Caco-2 (cell line): ENCODE data around the gene TPSB2. TPM values are rescaled to one million over a fixed set of nuclear protein-coding genes. Genes with fewer than 3 reads are reported as not detected.

Experiments
- BruUV-seq: library from RNA; stranded (reverse); fragments of 400-500 nt; replicated peaks from 2 replicates; lab custom pipeline; 2021; lab: Mats Ljungman, UMichigan
- CTCF ChIA-PET: fragments of 300-600 bp; sonication (Branson Sonifier 250); formaldehyde crosslinking; loops from one replicate; lab custom pipeline; 2022; ENCODE audit warnings: antibody characterized with exemption; lab: Charles Lee
- POLR2A ChIA-PET: fragments of 300-600 bp; sonication (Branson Sonifier 250); formaldehyde crosslinking; loops from one replicate; lab custom pipeline; 2022; ENCODE audit warnings: antibody characterized with exemption; lab: Charles Lee
- DNase-seq, 2 experiments: peaks; one replicate each; pipeline versions ENCODE4 v3.0.0 to v3.0.0-alpha.2; 2020 to 2022
- H3K27me3 ChIP-seq: replicated peaks from 2 replicates; pipeline ENCODE4 v1.6.0; 2011; ENCODE audit warnings: low read length; ENCODE audit not compliant: control insufficient read depth, insufficient read depth
- H3K36me3 ChIP-seq: 2 replicates; pipeline ENCODE4 v1.5.1; 2011; ENCODE audit warnings: low read length; ENCODE audit not compliant: control insufficient read depth, insufficient read depth
- H3K4me1 ChIP-seq: fragments of 250-450 bp; sonication (Bioruptor Pico); 2 replicates; pipeline ENCODE4 v1.5.1; 2020; ENCODE audit warnings: mild to moderate bottlenecking
- H3K4me3 ChIP-seq: 2 replicates; pipeline ENCODE4 v1.5.1; 2011; ENCODE audit warnings: low read depth, mild to moderate bottlenecking, control low read depth, low read length
- H3K9me3 ChIP-seq: fragments of 250-450 bp; sonication (Bioruptor Pico); 2 replicates; pipeline ENCODE4 v1.5.1; 2020; ENCODE audit warnings: mild to moderate bottlenecking, moderate library complexity
- H3K27ac Mint-ChIP-seq: one replicate; pipeline ENCODE4 v1.8.0; 2022; ENCODE audit warnings: mixed read lengths; ENCODE audit not compliant: unreplicated experiment
- H3K27me3 Mint-ChIP-seq: one replicate; pipeline ENCODE4 v1.8.0; 2022; ENCODE audit warnings: mixed read lengths; ENCODE audit not compliant: insufficient read depth, unreplicated experiment
- H3K36me3 Mint-ChIP-seq: one replicate; pipeline ENCODE4 v1.8.0; 2022; ENCODE audit warnings: mild to moderate bottlenecking, mixed read lengths; ENCODE audit not compliant: insufficient read depth, unreplicated experiment
- H3K4me1 Mint-ChIP-seq: one replicate; pipeline ENCODE4 v1.8.0; 2022; ENCODE audit warnings: low read depth, mixed read lengths; ENCODE audit not compliant: unreplicated experiment
- H3K4me3 Mint-ChIP-seq: one replicate; pipeline ENCODE4 v1.8.0; 2022; ENCODE audit warnings: mild to moderate bottlenecking, moderate library complexity, mixed read lengths; ENCODE audit not compliant: unreplicated experiment
- H3K9me3 Mint-ChIP-seq: one replicate; pipeline ENCODE4 v1.8.0; 2022; ENCODE audit warnings: mixed read lengths; ENCODE audit not compliant: unreplicated experiment
- intact Hi-C: fragments of 100-400 bp; cut with micrococcal nuclease; formaldehyde crosslinking; loops from one replicate; pipeline ENCODE4 v1.10.0; 2022; ENCODE audit not compliant: unreplicated experiment
- total RNA-seq: library from RNA; stranded (reverse); gene quantifications from 2 replicates; pipeline ENCODE4 v1.2.3, GENCODE V29; 2022
- TF ChIP-seq, protein P1 (sequence below), 2 experiments: fragments of 200-600 bp in 1 of 2; IDR thresholded peaks; 1 replicate in 1 of 2; 2 replicates in 1 of 2; pipeline versions ENCODE4 v1.5.1 to v1.8.0; 2011 to 2022; ENCODE audit warnings: antibody characterized with exemption in 1 of 2, control low read depth in 1 of 2, inconsistent platforms in 1 of 2, low read depth in 1 of 2, low read length in 1 of 2, mild to moderate bottlenecking in 1 of 2, moderate library complexity in 1 of 2; ENCODE audit not compliant: insufficient read depth in 1 of 2, severe bottlenecking in 1 of 2, unreplicated experiment in 1 of 2

TPSB2 gene
- total RNA-seq, 1 experiment from 2014 or later, result not detected

DNA sequence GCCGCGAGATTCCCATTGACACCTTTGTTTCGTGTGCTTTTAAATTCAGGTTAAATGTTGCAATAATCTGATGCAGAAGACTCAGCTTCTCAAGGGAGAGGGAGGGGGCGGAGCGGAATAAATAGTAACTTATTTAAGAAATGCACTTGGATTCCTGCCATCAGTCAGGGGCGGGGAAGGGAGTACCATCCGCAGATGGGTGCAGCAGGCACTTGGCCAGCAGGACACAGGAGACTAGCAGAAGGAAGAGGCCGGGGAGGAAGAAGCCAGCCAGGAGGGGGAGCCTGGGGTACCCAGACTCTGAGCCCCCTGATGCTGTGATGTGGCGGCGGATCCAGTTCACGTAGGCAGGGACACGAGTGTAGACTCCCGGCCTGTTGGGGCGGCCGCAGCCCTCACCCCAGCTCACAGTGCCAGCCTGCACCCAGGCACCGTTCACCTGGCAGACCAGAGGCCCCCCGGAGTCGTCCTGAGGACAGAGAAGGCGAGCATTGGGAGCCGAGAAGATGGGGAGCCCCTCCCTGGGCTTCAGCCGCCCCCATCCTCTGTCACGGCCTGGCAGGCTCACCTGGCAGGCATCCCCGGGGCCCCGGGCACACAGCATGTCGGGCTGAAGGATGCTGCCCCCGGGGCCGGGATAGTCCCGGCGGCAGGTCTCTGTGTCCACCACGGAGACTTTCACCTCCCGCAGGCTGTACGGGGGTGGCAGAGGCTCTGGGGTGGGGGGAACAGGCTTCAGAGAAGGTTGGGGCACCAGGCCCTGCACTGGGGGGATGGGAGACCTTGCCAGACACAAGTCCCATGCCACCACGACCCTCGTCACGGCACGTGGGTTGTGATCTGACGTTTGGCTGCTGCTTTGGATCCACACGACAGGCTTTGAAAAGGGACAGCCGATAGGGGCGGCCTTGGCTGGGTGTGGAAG is 8.1 kb downstream of the TPSB2 start:
- H3K9me3 ChIP-seq, result no peaks in the 10 kb centered on the region
- intact Hi-C loops, result no loop called here
- no peaks in the 10 kb centered on the region for H3K27me3 ChIP-seq
- no peaks in the 10 kb centered on the region for H3K9me3 Mint-ChIP-seq
- POLR2A ChIA-PET, result no interaction called here
- H3K27me3 Mint-ChIP-seq, result peaks cover 2% of the 10 kb centered on the region
- no peak overlapping the region for H3K27ac Mint-ChIP-seq
- no peaks in the 10 kb centered on the region for H3K36me3 Mint-ChIP-seq
- no peak overlapping the region for H3K4me3 Mint-ChIP-seq
- no peaks in the 10 kb centered on the region for H3K36me3 ChIP-seq
- no peaks in the 10 kb centered on the region for H3K4me1 ChIP-seq
- CTCF ChIA-PET, result no interaction called here
- no peak overlapping the region for H3K4me3 ChIP-seq
- H3K4me1 Mint-ChIP-seq, result no peaks in the 10 kb centered on the region
- no peak for DNase-seq
- no TSS peak for BruUV-seq
- TF ChIP-seq, protein P1, sequence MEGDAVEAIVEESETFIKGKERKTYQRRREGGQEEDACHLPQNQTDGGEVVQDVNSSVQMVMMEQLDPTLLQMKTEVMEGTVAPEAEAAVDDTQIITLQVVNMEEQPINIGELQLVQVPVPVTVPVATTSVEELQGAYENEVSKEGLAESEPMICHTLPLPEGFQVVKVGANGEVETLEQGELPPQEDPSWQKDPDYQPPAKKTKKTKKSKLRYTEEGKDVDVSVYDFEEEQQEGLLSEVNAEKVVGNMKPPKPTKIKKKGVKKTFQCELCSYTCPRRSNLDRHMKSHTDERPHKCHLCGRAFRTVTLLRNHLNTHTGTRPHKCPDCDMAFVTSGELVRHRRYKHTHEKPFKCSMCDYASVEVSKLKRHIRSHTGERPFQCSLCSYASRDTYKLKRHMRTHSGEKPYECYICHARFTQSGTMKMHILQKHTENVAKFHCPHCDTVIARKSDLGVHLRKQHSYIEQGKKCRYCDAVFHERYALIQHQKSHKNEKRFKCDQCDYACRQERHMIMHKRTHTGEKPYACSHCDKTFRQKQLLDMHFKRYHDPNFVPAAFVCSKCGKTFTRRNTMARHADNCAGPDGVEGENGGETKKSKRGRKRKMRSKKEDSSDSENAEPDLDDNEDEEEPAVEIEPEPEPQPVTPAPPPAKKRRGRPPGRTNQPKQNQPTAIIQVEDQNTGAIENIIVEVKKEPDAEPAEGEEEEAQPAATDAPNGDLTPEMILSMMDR (IDR thresholded peaks at IDR 0.05; ENCODE audit: insufficient read depth in 1 of 2, low read depth in 1 of 2, low read length in 1 of 2, severe bottlenecking in 1 of 2, unreplicated experiment in 1 of 2), result no peak

DNA sequence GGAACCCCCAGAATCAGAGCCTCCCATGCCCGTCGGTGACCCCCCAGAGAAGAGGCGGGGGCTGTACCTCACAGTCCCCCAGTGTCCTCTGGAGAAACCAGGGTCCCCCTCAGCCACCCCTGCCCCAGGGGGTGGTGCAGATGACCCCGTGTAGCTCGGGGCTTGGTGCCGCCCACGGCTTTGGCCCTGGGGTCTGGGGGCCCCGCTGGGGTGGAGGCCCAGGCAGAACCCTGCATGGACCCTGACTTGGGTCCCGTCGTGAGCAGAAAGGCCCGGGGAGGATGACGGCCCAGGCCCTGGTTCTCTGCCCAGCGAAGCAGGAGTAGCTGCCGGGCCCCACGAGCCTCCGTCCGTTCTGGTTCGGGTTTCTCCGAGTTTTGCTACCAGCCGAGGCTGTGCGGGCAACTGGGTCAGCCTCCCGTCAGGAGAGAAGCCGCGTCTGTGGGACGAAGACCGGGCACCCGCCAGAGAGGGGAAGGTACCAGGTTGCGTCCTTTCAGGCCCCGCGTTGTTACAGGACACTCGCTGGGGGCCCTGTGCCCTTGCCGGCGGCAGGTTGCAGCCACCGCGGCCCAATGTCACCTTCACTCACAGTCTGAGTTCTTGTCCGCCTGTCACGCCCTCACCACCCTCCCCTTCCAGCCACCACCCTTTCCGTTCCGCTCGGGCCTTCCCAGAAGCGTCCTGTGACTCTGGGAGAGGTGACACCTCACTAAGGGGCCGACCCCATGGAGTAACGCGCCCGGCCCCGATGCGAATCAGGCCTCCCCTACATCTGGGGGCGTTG is 8.9 kb downstream of the TPSB2 start:
- no peaks in the 10 kb centered on the region for H3K4me1 Mint-ChIP-seq
- no TSS peak for BruUV-seq
- intact Hi-C loops, result no loop called here
- no peaks in the 10 kb centered on the region for H3K36me3 ChIP-seq
- no peaks in the 10 kb centered on the region for H3K27me3 ChIP-seq
- CTCF ChIA-PET, result no interaction called here
- H3K27me3 Mint-ChIP-seq, result peaks cover 2% of the 10 kb centered on the region
- no peaks in the 10 kb centered on the region for H3K36me3 Mint-ChIP-seq
- H3K9me3 Mint-ChIP-seq, result no peaks in the 10 kb centered on the region
- no peak overlapping the region for H3K4me3 Mint-ChIP-seq
- H3K9me3 ChIP-seq, result no peaks in the 10 kb centered on the region
- POLR2A ChIA-PET, result no interaction called here
- no peak for DNase-seq
- TF ChIP-seq, protein P1 (IDR thresholded peaks at IDR 0.05; ENCODE audit: insufficient read depth in 1 of 2, low read depth in 1 of 2, low read length in 1 of 2, severe bottlenecking in 1 of 2, unreplicated experiment in 1 of 2), result no peak
- H3K4me1 ChIP-seq, result no peaks in the 10 kb centered on the region
- H3K27ac Mint-ChIP-seq, result no peak overlapping the region
- H3K4me3 ChIP-seq, result no peak overlapping the region

DNA sequence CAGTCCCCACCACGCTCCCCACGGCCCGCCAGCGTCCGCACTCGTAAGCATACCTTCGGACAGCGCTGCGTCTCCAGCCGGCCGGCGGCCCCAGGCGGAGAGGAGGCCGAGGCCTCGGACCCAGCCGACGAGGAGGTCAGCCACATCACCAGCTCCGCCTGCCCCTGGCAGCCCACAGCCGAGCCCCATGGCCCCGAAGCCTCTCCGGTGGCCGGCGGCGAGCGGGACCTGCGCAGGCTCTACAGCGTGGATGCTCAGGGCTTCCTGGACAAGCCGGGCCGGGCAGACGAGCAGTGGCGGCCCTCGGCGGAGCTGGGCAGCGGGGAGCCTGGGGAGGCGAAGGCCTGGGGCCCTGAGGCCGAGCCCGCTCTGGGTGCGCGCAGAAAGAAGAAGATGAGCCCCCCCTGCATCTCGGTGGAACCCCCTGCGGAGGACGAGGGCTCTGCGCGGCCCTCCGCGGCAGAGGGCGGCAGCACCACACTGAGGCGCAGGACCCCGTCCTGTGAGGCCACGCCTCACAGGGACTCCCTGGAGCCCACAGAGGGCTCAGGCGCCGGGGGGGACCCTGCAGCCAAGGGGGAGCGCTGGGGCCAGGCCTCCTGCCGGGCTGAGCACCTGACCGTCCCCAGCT is 9.8 kb downstream of the TPSB2 start:
- Mint-ChIP-seq H3K4me3 (no peak overlapping the region), H3K4me1 (no peaks in the 10 kb centered on the region), H3K27me3 (peaks cover 2% of the 10 kb centered on the region), H3K36me3 (no peaks in the 10 kb centered on the region), H3K9me3 (no peaks in the 10 kb centered on the region), H3K27ac (no peak overlapping the region)
- CTCF ChIA-PET, result no interaction called here
- TF ChIP-seq, protein P1 (IDR thresholded peaks at IDR 0.05; ENCODE audit: insufficient read depth in 1 of 2, low read depth in 1 of 2, low read length in 1 of 2, severe bottlenecking in 1 of 2, unreplicated experiment in 1 of 2), result no peak
- Histone ChIP-seq H3K4me3 (no peak overlapping the region), H3K4me1 (no peaks in the 10 kb centered on the region), H3K27me3 (no peaks in the 10 kb centered on the region), H3K9me3 (no peaks in the 10 kb centered on the region), H3K36me3 (no peaks in the 10 kb centered on the region)
- POLR2A ChIA-PET, result no interaction called here
- BruUV-seq, result no TSS peak
- no peak for DNase-seq
- intact Hi-C loops, result no loop called here
